Stimulated activated naive CD4-positive, alpha-beta T cell (primary cell): ENCODE measurements around the gene CPED1.
"Not testable (repeated sequence)": the region's sequence is repeated elsewhere in the genome, so short reads cannot be mapped to it uniquely, and the experiment has no call there.

Source experiments
- DNase-seq, 6 experiments: peaks; one replicate each; lab custom pipeline; 2025; lab: John Stamatoyannopoulos, UW

CPED1 gene

GRCh38 chr7:121182902-121183301 is 194.4 kb downstream of the CPED1 start:
- no peak for DNase-seq

- not testable (repeated sequence) for DNase-seq
Observed at GRCh38 chr7:121183883-121184282, 195.4 kb downstream of the CPED1 start.

GRCh38 chr7:121186746-121187145 is 198.2 kb downstream of the CPED1 start:
- DNase-seq, result no peak

- no peak for DNase-seq
Observed at GRCh38 chr7:121187222-121187621, 198.7 kb downstream of the CPED1 start.

- no peak for DNase-seq
Observed at GRCh38 chr7:121187676-121188075, 199.2 kb downstream of the CPED1 start.

GRCh38 chr7:121192834-121193233 is 204.3 kb downstream of the CPED1 start:
- no peak for DNase-seq

GRCh38 chr7:121195010-121195409 is 206.5 kb downstream of the CPED1 start:
- no peak for DNase-seq

- DNase-seq, result no peak
Observed at GRCh38 chr7:121195874-121196273, 207.4 kb downstream of the CPED1 start.

GRCh38 chr7:121196286-121196685 is 207.8 kb downstream of the CPED1 start:
- no peak for DNase-seq

- no peak for DNase-seq
Observed at GRCh38 chr7:121197455-121197854, 208.9 kb downstream of the CPED1 start.

- no peak for DNase-seq
Observed at GRCh38 chr7:121198502-121198901, 210.0 kb downstream of the CPED1 start.

GRCh38 chr7:121202125-121202524 is 213.6 kb downstream of the CPED1 start:
- no peak for DNase-seq

GRCh38 chr7:121202834-121203233 is 214.3 kb downstream of the CPED1 start:
- no peak for DNase-seq

- no peak for DNase-seq
Observed at GRCh38 chr7:121204537-121204936, 216.0 kb downstream of the CPED1 start.

GRCh38 chr7:121205777-121206176 is 217.3 kb downstream of the CPED1 start:
- no peak for DNase-seq

- no peak for DNase-seq
Observed at GRCh38 chr7:121211253-121211652, 222.7 kb downstream of the CPED1 start.

- no peak for DNase-seq
Observed at GRCh38 chr7:121212036-121212435, 223.5 kb downstream of the CPED1 start.

- no peak for DNase-seq
Observed at GRCh38 chr7:121214657-121215056, 226.1 kb downstream of the CPED1 start.

- DNase-seq, result no peak
Observed at GRCh38 chr7:121219026-121219425, 230.5 kb downstream of the CPED1 start.

GRCh38 chr7:121221108-121221507 is 232.6 kb downstream of the CPED1 start:
- DNase-seq, result not testable (repeated sequence)

GRCh38 chr7:121228779-121229178 is 240.3 kb downstream of the CPED1 start:
- no peak for DNase-seq

GRCh38 chr7:121235201-121235600 is 246.7 kb downstream of the CPED1 start:
- DNase-seq, result no peak

- DNase-seq, result no peak
Observed at GRCh38 chr7:121237601-121238000, 249.1 kb downstream of the CPED1 start.

- no peak for DNase-seq
Observed at GRCh38 chr7:121244120-121244870, 255.8 kb downstream of the CPED1 start.
